SU-DHL-6 (cell line): ENCODE data around the gene SNU13.

ENCODE experiments used
- CTCF ChIP-seq: fragments of 200-600 bp; sonication (generic); IDR thresholded peaks from one replicate; pipeline ENCODE4 v1.5.1; 2017; ENCODE audit warnings: antibody characterized with exemption, mild to moderate bottlenecking, low read length, moderate library complexity; ENCODE audit not compliant: insufficient read depth, poor library complexity, severe bottlenecking
- EZH2phosphoT487 ChIP-seq: fragments of 200-600 bp; sonication (generic), shearing (Covaris generic); conservative IDR thresholded peaks from 2 replicates; pipeline ENCODE4 v1.6.1; 2018; ENCODE audit warnings: mild to moderate bottlenecking, antibody characterized with exemption, low read length, moderate library complexity, mixed read lengths

- TF ChIP-seq CTCF: no peak
- TF ChIP-seq EZH2phosphoT487: no peak
Observed at GRCh38 chr22:41641854-41642253, 46.8 kb downstream of the SNU13 start.
